HEK293T (cell line): Measurements from ENCODE around the gene TEDC1.

ENCODE experiments used
- ARNT ChIP-seq: fragments of 450-650 bp; IDR thresholded peaks from 2 replicates; pipeline ENCODE4 v1.6.1; 2017; ENCODE audit warnings: mild to moderate bottlenecking
- BHLHE40 ChIP-seq: fragments of 450-650 bp; IDR thresholded peaks from 2 replicates; pipeline ENCODE4 v1.6.1; 2016; ENCODE audit warnings: mild to moderate bottlenecking, moderate library complexity, borderline replicate concordance
- CTBP1 ChIP-seq: fragments of 450-650 bp; IDR thresholded peaks from 2 replicates; pipeline ENCODE4 v1.6.1; 2016; ENCODE audit warnings: borderline replicate concordance
- FOXK2 ChIP-seq: fragments of 450-650 bp; IDR thresholded peaks from 2 replicates; pipeline ENCODE4 v1.6.1; 2016; ENCODE audit warnings: mild to moderate bottlenecking
- FOXM1 ChIP-seq: fragments of 450-650 bp; IDR thresholded peaks from 2 replicates; pipeline ENCODE4 v1.6.1; 2017; ENCODE audit warnings: mild to moderate bottlenecking, borderline replicate concordance
- NFRKB ChIP-seq: fragments of 450-650 bp; IDR thresholded peaks from 2 replicates; pipeline ENCODE4 v1.6.1; 2016; ENCODE audit warnings: mild to moderate bottlenecking, moderate library complexity
- SP1 ChIP-seq: fragments of 450-650 bp; IDR thresholded peaks from 2 replicates; pipeline ENCODE4 v1.6.1; 2017
- SUZ12 ChIP-seq: fragments of 450-650 bp; IDR thresholded peaks from 2 replicates; pipeline ENCODE4 v1.6.1; 2016; ENCODE audit warnings: mild to moderate bottlenecking
- TARDBP ChIP-seq: fragments of 450-650 bp; IDR thresholded peaks from 2 replicates; pipeline ENCODE4 v1.6.1; 2016
- ZNF384 ChIP-seq: fragments of 450-650 bp; IDR thresholded peaks from 2 replicates; pipeline ENCODE4 v1.6.1; 2016
- TF ChIP-seq, protein P1 (sequence below): fragments of 450-650 bp; IDR thresholded peaks from 2 replicates; pipeline ENCODE4 v1.6.1; 2016

- TF ChIP-seq TARDBP = no peak
- TF ChIP-seq SP1 = no peak
- TF ChIP-seq FOXK2 = no peak
- no peak for TF ChIP-seq FOXM1
- TF ChIP-seq, protein P1, sequence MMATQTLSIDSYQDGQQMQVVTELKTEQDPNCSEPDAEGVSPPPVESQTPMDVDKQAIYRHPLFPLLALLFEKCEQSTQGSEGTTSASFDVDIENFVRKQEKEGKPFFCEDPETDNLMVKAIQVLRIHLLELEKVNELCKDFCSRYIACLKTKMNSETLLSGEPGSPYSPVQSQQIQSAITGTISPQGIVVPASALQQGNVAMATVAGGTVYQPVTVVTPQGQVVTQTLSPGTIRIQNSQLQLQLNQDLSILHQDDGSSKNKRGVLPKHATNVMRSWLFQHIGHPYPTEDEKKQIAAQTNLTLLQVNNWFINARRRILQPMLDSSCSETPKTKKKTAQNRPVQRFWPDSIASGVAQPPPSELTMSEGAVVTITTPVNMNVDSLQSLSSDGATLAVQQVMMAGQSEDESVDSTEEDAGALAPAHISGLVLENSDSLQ = no peak
- no peak for TF ChIP-seq NFRKB
- TF ChIP-seq ARNT = no peak
- TF ChIP-seq CTBP1 = no peak
- no peak for TF ChIP-seq SUZ12
- no peak for TF ChIP-seq BHLHE40
- TF ChIP-seq ZNF384 = no peak
These were observed 7.6 kb downstream of the TEDC1 start for GRCh38 chr14:105498430-105499255.
